Thyroid gland (tissue), 4 donors: ENCODE data around the gene TRAPPC1. TPM values are rescaled to one million over a fixed set of nuclear protein-coding genes. Genes with fewer than 3 reads are reported as not detected.

Source experiments
- DNase-seq, 2 donors: peaks; one replicate each; pipeline ENCODE4 v3.0.0-alpha.2; 2019
- H3K27ac ChIP-seq, 3 donors: fragments of 200-600 bp; sonication (generic); 1 replicate in 2 of 3; 2 replicates in 1 of 3; pipeline ENCODE4 v1.5.1; 2016 to 2019; ENCODE audit warnings: mild to moderate bottlenecking in 1 of 3, moderate library complexity in 1 of 3
- H3K27me3 ChIP-seq: fragments of 200-600 bp; sonication (generic); one replicate; pipeline ENCODE4 v1.5.1; 2019
- H3K36me3 ChIP-seq, 2 donors: fragments of 200-600 bp; sonication (generic); one replicate each; pipeline ENCODE4 v1.5.1; 2016 to 2019
- H3K4me1 ChIP-seq, 2 donors: fragments of 200-600 bp; sonication (generic); one replicate each; pipeline ENCODE4 v1.5.1; 2017 to 2019
- H3K4me3 ChIP-seq, 3 donors: fragments of 200-600 bp; sonication (generic); replicated peaks in 1 of 3; 1 replicate in 2 of 3; 2 replicates in 1 of 3; pipeline ENCODE4 v1.5.1; 2016; ENCODE audit warnings: mild to moderate bottlenecking in 1 of 3
- H3K9me3 ChIP-seq: fragments of 200-600 bp; sonication (generic); one replicate; pipeline ENCODE4 v1.5.1; 2017
- CTCF ChIP-seq, 6 experiments: fragments of 200-600 bp in 3 of 6; fragments of 450-650 bp in 3 of 6; sonication (generic) in 3 of 6; IDR thresholded peaks; one replicate each; pipeline ENCODE4 v1.5.1; 2016 to 2019; ENCODE audit warnings: antibody characterized with exemption in 6 of 6, mild to moderate bottlenecking in 2 of 6, inconsistent platforms in 1 of 6, moderate library complexity in 1 of 6
- POLR2A ChIP-seq, 2 donors: fragments of 450-650 bp; IDR thresholded peaks; one replicate each; pipeline ENCODE4 v1.6.1; 2017; ENCODE audit warnings: antibody characterized with exemption in 2 of 2, mild to moderate bottlenecking in 2 of 2, moderate library complexity in 1 of 2
- WGBS, 2 donors: methylation state at CpG; one replicate each; pipeline ENCODE4 v1.1.5; 2017; 5-methylcytosine and 5-hydroxymethylcytosine counted together
- intact Hi-C: fragments of 100-400 bp; cut with DNase I; formaldehyde crosslinking; loops from one replicate; pipeline ENCODE4 v1.15.1; 2023
- total RNA-seq, 4 donors: library from RNA; depleted of rRNA; stranded (reverse); fragments of >200 nt; gene quantifications; one replicate each; pipeline ENCODE4 v1.2.3, GENCODE V29; 2016

TRAPPC1 gene
- total RNA-seq, 4 donors from 2014 or later: 40.2 to 59.0 (median 53.4) TPM

DNA sequence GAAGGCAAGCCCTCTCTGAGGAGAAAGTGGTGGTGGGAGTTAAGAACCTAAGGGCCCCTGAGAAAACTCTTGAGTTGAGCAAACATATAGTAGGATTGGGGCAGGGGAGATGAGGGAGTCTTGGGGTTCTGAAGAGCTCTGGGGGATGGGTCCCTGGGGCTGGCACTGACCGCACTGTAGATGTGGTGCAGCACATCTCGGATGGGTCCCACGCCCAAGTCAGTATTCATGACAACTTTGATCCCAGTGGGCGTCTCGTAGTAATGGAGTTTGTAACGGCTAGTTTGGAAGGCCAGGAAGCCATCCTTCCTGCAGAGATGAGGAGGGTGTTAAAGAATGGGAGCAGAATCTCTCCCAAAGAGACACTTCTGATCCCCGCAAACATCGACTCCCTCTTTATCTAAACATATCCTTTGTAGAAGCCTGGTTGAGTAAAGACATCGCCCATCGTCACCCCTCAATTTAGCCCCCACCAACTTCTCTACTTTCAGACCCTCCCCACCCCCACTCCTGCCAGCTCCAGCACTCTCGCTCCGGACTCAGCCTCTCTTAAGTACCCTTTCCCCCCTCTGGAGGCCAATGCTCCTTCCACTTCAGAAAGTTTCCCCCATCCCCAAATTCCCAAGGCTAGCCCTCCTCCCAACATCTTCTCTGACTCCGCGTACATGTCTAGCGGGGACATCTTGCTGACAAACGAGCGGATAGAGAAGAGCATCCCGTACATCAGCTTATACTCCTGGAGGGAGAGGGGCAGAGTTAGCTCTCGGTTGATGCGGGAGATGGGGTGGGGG is 710 bp downstream of the TRAPPC1 start:
- Histone ChIP-seq H3K4me3 (peak overlapping the region; percentile 61 to 82 (median 70)), H3K27me3 (no peaks in the 10 kb centered on the region), H3K36me3 (peaks cover 0 to under 1% of the 10 kb centered on the region in 2 donors), H3K27ac (peak overlapping the region in 2 of 3 donors; percentile 12 to 55), H3K4me1 (peaks cover 20 to 23% of the 10 kb centered on the region in 2 donors), H3K9me3 (no peaks in the 10 kb centered on the region)
- 43 to 44% methylated on average over 20 of the region's 20 CpGs for WGBS, 2 donors
- DNase-seq: peak in 1 of 2 donors; percentile 10
- TF ChIP-seq CTCF (IDR thresholded peaks at IDR 0.05) (no peak), POLR2A (IDR thresholded peaks at IDR 0.05) (no peak)
- intact Hi-C loops: no loop called here

DNA sequence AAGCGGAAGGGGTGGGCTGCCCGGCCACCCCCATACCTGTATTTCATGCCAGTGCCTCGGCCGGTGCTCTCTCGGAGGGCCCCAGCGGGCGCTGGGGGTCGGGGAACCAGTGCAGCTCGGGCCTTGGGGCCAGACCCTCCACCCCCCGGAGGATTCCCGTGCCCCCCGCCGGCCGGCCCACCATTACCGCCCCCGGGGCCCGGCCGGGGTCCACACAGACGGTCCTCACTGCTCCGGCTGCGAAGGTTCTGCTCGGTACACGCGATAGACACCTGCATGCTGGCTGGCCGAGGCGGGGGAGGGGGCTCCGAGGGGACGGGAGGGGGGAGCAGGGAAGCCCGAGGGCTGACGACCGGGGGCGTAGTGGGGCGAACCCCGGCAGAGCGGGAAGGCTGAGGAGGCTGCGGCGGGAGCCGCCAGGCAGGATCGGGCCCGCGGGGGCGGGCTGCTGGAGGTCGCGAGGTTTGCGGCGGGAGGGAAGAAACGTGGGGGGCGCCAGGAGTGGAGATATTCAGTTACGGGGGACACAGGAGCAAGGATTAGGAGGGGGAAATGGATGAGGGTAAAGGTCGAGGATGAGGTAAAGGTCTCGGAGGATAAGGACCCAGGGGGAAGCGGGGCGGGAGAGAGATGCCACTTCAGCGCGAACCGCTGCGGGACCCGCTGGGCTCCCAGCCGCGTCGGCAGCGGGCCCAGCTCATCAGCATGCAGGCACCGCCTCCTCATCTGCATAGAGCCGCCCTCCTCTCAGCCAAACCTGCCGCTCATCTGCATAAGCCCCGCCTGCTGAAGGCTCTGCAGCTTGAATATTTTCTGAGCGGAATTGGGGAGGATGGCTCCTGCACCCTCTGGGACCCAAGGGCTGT is 2.4 kb downstream of the TRAPPC1 start, which contains the start of gene KCNAB3:
Gene KCNAB3, minus strand, starts transcription at position 699 of the 866 bp plus-strand sequence. Its CDS starts 421 bp downstream, at position 278.
- 52 to 55% methylated on average over 51 of the region's 67 CpGs for WGBS, 2 donors
- Histone ChIP-seq H3K27me3 (no peaks in the 10 kb centered on the region), H3K27ac (no peak within 1 kb of the TSS), H3K9me3 (no peaks in the 10 kb centered on the region), H3K4me1 (peaks cover 20 to 23% of the 10 kb centered on the region in 2 donors), H3K36me3 (no peaks in the 10 kb centered on the region), H3K4me3 (no peak within 1 kb of the TSS)
- intact Hi-C loops: loop anchor here (5.0 kb wide), 1 partner anchor 67 kb away; no protein-coding TSS in a partner anchor
- TF ChIP-seq POLR2A (IDR thresholded peaks at IDR 0.05) (no peak), CTCF (IDR thresholded peaks at IDR 0.05) (no peak)
- DNase-seq: no peak

DNA sequence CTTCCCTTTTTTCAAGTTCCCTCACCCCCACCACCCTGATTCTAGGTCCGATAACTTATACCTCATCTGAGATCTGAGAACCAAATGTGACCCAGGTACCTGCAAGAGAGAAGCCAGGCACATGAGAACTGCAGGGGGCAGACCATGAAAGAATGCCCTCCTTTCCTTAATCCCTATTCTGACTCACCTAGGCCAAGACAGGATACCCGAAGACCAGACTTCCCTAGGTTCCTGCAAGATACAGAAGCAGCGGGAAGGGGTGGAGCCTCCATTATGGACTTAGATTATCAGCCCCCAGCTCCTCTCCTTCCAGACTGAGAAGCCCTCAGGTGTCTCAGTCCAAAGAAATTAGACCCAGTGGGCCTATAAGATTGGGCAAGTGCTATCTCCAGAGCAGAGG is 4.2 kb downstream of the TRAPPC1 start:
- H3K9me3 ChIP-seq: no peaks in the 10 kb centered on the region
- intact Hi-C loops: loop anchor here (5.0 kb wide), 1 partner anchor 65 kb away; no protein-coding TSS in a partner anchor
- DNase-seq: no peak
- WGBS, 2 donors: 85 to 90% methylated on average over 3 of the region's 3 CpGs
- H3K36me3 ChIP-seq: no peaks in the 10 kb centered on the region
- peaks cover 12 to 14% of the 10 kb centered on the region in 2 donors for H3K4me1 ChIP-seq
- no peaks in the 10 kb centered on the region for H3K27me3 ChIP-seq
- no peak overlapping the region for H3K4me3 ChIP-seq
- TF ChIP-seq CTCF (IDR thresholded peaks at IDR 0.05): no peak
- TF ChIP-seq POLR2A (IDR thresholded peaks at IDR 0.05): no peak
- no peak overlapping the region for H3K27ac ChIP-seq

DNA sequence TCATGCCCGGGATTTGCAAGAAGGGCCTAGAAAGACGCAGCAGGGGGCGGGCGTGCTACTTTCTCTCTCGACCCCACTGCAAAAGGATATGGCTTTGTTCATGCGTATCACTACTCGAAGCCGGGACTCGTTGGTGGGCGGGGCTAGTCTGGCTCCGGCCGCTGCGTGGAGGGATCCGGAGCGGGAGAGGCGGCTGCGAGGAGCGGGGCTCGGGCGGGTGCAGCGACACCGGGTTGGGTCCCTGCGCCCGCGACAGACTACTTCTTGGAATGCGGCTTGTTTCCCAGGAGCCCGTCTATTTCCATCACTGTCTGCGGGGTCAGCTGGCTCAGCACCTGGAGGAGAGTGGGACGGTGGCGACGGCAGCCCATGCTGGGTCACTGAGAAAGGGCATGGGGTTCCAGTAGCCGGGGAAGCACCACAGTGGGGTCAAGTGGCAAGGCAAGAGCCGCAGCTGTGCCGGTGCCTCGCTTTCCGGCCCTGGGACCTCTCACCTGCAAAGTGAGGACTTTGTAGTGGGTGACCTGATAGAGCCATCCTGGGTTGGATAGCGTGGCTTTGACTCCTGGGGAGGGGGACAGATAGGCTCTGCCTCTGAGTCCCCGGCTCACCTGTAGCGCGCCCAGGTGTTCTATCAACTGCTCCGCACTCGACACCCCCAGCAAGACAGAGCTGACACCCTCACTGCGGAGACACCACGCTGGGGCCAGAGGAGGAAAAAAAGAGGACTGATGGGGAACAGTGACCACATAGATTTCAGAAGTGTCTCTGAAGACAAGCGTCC is 8.7 kb downstream of the TRAPPC1 start:
- TF ChIP-seq POLR2A (IDR thresholded peaks at IDR 0.05) (peak in 1 of 2 donors; percentile 66), CTCF (IDR thresholded peaks at IDR 0.05) (no peak)
- peaks cover 7 to 12% of the 10 kb centered on the region in 2 donors for H3K4me1 ChIP-seq
- DNase-seq: peak; percentile 82 to 88
- intact Hi-C loops: no loop called here
- 18 to 35% methylated on average over 26 to 40 of the region's 45 CpGs for WGBS, 2 donors
- no peaks in the 10 kb centered on the region for H3K36me3 ChIP-seq
- H3K9me3 ChIP-seq: no peaks in the 10 kb centered on the region
- no peaks in the 10 kb centered on the region for H3K27me3 ChIP-seq
- peak overlapping the region; percentile 14 to 82 (median 69) for H3K27ac ChIP-seq
- peak overlapping the region in 2 of 3 donors; percentile 1 to 28 for H3K4me3 ChIP-seq
